Measurements from ENCODE around the gene COL7A1.
"Not testable (repeated sequence)": the region's sequence is repeated elsewhere in the genome, so short reads cannot be mapped to it uniquely, and the experiment has no call there.

COL7A1 gene

GRCh38 chr3:48532977-48533337, 62.2 kb downstream of the COL7A1 start:
- no peak for DNase-seq

GRCh38 chr3:48532271-48532976, 62.7 kb downstream of the COL7A1 start:
- DNase-seq = no peak

GRCh38 chr3:48530701-48531100, 64.4 kb downstream of the COL7A1 start:
- DNase-seq = not testable (repeated sequence)

GRCh38 chr3:48528754-48529153, 66.4 kb downstream of the COL7A1 start:
- DNase-seq = no peak

GRCh38 chr3:48528048-48528447, 67.1 kb downstream of the COL7A1 start:
- no peak for DNase-seq

GRCh38 chr3:48524970-48525369, 70.2 kb downstream of the COL7A1 start:
- DNase-seq = no peak

- no peak for DNase-seq
Measured at GRCh38 chr3:48521635-48522034, 73.5 kb downstream of the COL7A1 start.

- no peak for DNase-seq
Measured at GRCh38 chr3:48519277-48519643, 75.9 kb downstream of the COL7A1 start.

GRCh38 chr3:48518638-48519276, 76.4 kb downstream of the COL7A1 start:
- no peak for DNase-seq

GRCh38 chr3:48518069-48518468, 77.1 kb downstream of the COL7A1 start:
- no peak for DNase-seq

- DNase-seq = no peak
Measured at GRCh38 chr3:48516571-48516970, 78.6 kb downstream of the COL7A1 start.

- DNase-seq = no peak
Measured at GRCh38 chr3:48514431-48515227, 80.5 kb downstream of the COL7A1 start.

All from activated CD4-positive, alpha-beta T cell treated with anti-CD3 and anti-CD28 coated beads for 1 hour (primary cell).